OCI-M2 (cell line): Measurements from ENCODE around the gene GLUD1.
"Not testable (repeated sequence)": the region's sequence is repeated elsewhere in the genome, so short reads cannot be mapped to it uniquely, and the experiment has no call there.

Experiments used
- DNase-seq: peaks from one replicate; lab custom pipeline; 2025; ENCODE audit not compliant: unreplicated experiment; lab: John Stamatoyannopoulos, UW

Gene GLUD1

GRCh38 chr10:87090779-87091178 is 3.9 kb downstream of the GLUD1 start:
- no peak for DNase-seq

DNA sequence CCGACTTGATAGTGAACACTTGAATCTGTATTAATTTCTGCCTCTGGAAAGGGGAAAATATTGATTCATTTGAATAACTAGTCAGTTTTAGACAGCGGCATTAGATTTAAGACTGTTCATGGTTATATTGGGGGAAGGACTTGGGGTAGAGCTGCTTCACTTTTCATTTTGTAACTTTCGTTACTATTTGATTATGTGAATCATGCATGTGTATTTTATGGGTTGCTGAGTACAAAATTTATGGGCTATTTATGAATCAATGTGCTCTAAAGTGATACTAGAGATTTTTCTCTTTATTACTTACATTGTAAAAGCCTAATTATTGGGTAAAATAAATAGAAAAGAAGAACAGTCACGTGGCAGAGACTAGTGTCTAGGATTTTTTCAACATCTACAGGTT is 4.9 kb downstream of the GLUD1 start:
- no peak for DNase-seq

GRCh38 chr10:87085537-87085936 is 9.1 kb downstream of the GLUD1 start:
- DNase-seq, result no peak

- not testable (repeated sequence) for DNase-seq
Measured at GRCh38 chr10:87084291-87084782, 10.3 kb downstream of the GLUD1 start.

GRCh38 chr10:87083576-87084290 is 10.9 kb downstream of the GLUD1 start:
- not testable (repeated sequence) for DNase-seq

DNA sequence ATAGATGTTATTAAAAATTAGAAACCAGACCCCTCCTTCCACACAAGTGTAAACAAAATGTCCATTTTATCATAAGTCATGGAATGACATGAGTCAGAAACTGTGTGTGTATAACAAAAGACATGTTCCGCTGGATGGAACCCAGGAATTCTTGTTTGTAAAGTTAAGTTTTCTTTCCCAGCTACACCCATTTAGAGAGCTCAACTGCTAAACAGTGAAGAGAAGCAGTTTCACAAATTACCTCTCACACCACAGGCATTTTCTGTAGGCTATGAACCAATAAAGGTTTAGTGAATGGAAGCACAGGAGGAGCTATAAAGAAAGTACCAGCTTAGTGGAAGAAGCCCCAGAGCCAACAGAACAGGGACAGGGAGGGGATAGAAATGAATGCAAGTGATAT is 12.4 kb downstream of the GLUD1 start:
- not testable (repeated sequence) for DNase-seq

GRCh38 chr10:87081574-87081973 is 13.1 kb downstream of the GLUD1 start:
- DNase-seq, result not testable (repeated sequence)

- not testable (repeated sequence) for DNase-seq
Measured at GRCh38 chr10:87080621-87081020, 14.0 kb downstream of the GLUD1 start.

DNA sequence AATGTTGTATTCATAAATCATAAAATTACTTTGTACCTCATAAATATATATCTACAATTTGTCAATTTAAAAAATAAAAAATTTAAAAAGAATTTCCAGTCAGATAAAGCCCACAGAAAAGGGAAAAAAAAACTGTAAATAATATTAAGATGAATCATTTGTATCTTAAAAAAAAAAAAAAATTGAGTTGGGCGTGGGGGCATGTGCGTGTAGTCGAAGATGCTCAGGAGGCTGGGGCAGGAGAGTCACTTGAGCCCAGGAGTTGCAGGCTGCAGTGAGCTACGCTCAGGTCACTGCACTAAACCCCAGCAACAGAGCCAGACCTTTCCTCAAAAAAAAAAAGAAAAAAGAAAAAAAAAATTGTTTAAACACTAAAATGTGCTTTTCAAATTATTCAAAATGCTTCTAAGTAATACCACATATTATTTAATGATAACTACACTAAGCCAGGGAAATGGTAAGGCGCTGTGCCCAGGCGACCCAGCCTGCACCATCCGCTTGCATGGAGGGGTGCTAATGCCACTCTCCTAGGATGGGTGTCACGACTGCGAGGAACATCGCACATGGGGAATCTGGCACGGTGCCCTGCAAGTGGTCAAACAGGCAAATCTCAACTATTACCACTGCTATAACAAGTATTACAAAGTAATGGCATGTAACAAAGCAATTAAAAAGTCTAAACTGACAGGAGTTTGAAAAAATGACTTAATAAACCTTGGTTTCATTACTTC is 15.4 kb downstream of the GLUD1 start:
- DNase-seq, result no peak

DNA sequence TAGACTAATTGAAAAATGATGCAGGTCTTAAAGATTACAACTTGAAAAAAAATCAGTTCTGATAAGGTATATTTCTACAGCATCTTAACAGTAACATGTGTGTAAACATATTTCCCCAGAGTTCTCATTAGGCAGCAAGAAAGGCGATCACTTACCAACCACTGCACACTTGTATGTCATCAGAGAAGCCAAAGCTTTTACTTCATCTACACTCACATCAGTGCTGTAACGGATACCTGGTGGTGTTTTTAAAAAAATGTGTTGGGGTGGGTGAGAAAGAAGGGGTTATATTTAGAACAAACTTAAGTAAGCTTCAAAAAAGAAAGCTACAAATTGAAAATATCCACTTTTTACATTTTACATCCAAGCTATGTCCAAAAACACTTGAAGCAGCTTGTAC is 18.2 kb downstream of the GLUD1 start:
- DNase-seq, result not testable (repeated sequence)

- DNase-seq, result no peak
Measured at GRCh38 chr10:87072449-87072848, 22.2 kb downstream of the GLUD1 start.

DNA sequence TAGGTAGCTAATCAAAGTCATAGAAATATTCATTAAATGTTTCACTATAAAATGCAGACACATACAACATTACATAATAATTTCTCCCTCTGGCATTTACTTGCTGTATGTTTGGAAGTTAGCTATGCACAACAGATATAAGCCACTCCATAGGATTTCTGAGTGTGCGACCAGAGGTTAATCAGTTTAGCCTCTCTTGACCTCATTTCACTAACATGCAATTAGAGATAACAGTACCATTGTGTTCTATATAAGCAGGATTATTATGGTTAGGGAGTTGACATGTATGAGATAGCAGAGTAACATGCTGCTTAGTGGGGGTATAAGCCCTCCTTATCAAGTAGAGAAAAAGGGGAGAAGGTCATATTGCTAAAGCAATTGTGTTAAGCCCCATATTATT is 26.4 kb downstream of the GLUD1 start:
- DNase-seq, result no peak

DNA sequence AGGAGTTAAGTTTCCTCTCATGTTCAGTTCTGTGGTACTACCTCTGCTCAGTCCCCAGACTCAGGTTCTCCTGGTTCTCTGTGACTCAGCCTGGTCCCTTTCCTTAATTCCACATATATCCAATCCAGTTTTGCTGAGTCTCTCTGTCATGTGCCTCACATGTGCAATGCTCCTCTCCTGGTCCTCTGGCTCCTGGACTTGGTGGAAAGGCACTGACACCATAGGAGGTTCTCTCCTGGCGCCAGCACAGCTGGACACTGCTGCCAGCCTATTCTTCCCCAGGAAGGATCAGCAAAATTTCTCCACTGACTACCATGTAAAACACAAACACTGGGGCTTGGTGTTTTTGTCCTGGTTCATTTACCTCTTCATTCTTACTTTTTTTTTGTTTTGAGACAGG is 27.8 kb downstream of the GLUD1 start:
- DNase-seq, result no peak

DNA sequence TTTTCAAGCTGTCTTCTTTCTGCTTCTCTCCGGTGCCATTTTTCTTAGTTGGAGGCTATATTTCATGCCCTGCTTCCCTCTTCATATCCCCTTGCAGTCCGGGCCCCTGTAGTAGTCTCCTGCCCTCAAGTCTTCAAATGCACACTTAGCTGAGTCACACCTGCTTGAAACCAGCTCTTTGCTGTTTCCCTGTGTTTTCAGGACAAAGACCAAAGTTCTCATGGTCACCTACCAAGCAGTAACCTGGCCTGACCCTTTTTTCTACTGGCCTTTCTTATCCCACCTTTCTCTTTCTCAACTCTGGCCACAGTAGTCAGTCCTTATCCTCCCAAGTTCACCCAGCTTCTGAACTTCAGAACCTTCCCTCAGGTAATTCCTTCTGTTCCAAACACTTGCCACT is 28.5 kb downstream of the GLUD1 start:
- DNase-seq, result no peak

- no peak for DNase-seq
Measured at GRCh38 chr10:87064651-87065050, 30.0 kb downstream of the GLUD1 start.

DNA sequence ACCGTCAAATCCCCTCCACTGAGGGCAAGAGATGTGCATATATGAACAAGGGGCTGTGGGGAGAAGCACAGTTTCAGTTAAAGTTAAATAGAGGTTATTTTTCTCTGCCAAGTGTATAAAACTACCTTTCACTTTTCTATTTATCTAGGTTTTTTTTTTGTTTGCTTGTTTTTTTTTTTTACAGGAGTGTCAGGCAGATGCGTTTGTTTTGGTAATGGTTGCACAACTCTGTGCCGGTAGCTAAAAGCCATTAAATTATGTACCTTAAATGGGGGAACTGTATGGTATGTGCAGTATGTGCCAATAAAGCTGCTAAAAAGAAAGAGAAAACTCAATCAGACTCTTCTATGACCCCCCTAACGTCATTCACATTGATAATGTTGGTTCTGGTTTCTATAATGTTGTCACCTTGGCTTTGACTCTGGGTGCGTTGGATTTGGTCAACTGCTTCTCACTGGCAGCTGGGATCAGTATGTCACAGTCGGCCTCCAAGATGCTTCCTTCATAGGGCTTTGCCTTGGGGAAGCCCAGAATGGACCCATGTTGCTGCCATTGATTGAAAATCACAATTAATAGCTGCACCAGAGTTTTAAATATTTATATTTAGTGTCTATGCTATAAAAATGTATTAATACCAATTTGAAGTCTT is 34.2 kb downstream of the GLUD1 start:
- no peak for DNase-seq

GRCh38 chr10:87059401-87059800 is 35.2 kb downstream of the GLUD1 start:
- no peak for DNase-seq

- DNase-seq, result no peak
Measured at GRCh38 chr10:87058171-87058570, 36.5 kb downstream of the GLUD1 start.

DNA sequence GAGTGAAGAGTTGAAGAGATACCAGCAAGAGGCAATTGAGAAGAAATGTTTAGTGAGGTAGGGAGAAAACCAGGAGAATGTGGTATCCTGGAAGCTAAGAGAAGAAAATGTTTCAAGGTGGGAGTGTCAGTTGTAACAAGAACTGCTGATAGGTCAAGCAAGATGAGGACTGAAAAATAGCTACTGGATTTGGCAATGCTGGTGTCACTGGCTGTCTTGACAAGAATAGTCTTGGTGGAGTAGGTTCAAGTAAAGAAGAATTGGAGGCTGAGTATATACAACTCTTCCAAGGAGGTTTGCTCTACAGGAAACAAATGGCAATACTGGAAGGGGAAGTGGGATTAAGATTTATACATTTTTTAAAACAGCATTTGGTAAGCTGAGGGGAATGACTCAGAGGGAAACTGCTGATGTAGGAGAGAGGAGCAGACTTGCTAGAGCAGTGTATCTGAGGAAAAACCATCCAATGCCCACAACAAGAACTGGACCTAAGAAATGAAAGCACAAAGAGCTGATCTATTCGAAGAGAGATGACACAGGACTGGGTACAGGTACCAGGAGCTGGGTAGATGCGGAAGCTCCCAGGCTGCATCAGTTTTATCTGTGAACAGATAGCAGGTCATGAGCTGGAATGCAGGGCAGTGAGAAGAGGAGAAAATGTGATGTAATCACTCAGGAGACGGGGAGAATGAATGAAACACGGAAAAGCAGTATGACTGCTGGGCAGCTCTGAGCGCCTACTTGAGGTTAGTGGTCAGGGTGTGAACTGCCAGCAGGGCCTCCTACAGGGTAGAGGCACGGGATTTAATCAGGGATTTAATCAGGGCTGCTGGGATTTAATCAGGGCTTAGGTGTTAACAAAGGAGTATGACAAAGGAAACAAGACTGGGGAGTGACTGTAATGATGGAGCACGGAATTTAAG is 40.0 kb downstream of the GLUD1 start:
- DNase-seq, result no peak

DNA sequence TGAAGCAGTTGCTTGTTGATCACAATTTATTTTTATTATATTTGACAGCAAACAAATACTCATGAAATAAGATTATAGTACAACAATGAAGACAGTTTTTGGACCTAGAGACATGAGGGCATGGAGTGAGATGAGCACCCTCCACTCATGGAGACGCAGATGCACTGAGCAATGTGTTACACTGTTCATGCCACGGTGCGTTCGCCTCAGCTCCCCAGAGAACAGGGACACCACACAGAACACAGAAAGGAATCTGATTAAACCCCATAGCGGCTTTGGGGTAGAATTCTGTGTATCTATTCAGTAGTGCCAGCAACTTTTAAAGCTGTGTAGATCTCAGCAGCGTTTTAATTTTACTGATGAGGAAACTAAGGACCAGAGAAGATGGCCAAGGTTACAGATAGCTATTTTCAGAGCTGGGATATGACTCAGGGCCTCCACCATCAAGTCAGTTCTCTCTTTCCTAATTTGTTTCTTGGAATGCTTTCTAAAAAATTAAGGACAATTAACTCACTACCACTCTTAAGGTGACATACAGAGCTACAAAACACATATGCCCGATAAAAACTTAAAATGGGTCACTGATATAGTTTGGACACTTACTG is 41.0 kb downstream of the GLUD1 start:
- no peak for DNase-seq
